Ishikawa (cell line): ENCODE measurements around the gene ACY1.

Source experiments
- CEBPB ChIP-seq: IDR thresholded peaks from 2 replicates; pipeline ENCODE4 v1.6.1; 2012
- CREB1 ChIP-seq: IDR thresholded peaks from 2 replicates; pipeline ENCODE4 v1.6.1; 2012; ENCODE audit warnings: low read depth
- EGR1 ChIP-seq: IDR thresholded peaks from 2 replicates; pipeline ENCODE4 v1.6.1; 2012
- EP300 ChIP-seq: IDR thresholded peaks from 2 replicates; pipeline ENCODE4 v1.6.1; 2012; ENCODE audit warnings: borderline replicate concordance
- FOXM1 ChIP-seq: IDR thresholded peaks from 2 replicates; pipeline ENCODE4 v1.6.1; 2012; ENCODE audit warnings: low read depth, borderline replicate concordance
- NFIC ChIP-seq: IDR thresholded peaks from 2 replicates; pipeline ENCODE4 v1.6.1; 2012
- TAF1 ChIP-seq: IDR thresholded peaks from 2 replicates; pipeline ENCODE4 v1.6.1; 2012; ENCODE audit warnings: low read depth, mild to moderate bottlenecking
- TCF12 ChIP-seq: IDR thresholded peaks from 2 replicates; pipeline ENCODE4 v1.6.1; 2012; ENCODE audit warnings: low read depth
- USF1 ChIP-seq: IDR thresholded peaks from 2 replicates; pipeline ENCODE4 v1.6.1; 2012
- YY1 ChIP-seq: IDR thresholded peaks from 2 replicates; pipeline ENCODE4 v1.6.1; 2012; ENCODE audit warnings: low read depth

- TF ChIP-seq CREB1 (no peak), EGR1 (no peak), NFIC (no peak), EP300 (no peak), USF1 (no peak), FOXM1 (no peak), TCF12 (no peak), TAF1 (no peak), CEBPB (no peak), YY1 (no peak)
Measured at GRCh38 chr3:51966016-51966415, 17.3 kb upstream of the ACY1 start.
